ENCODE data around the gene STAT5B. TPM values are rescaled to one million over a fixed set of nuclear protein-coding genes. Genes with fewer than 3 reads are reported as not detected.

The STAT5B gene
- total RNA-seq, 1 donor from 2014 or later, result 32.8 TPM

DNA sequence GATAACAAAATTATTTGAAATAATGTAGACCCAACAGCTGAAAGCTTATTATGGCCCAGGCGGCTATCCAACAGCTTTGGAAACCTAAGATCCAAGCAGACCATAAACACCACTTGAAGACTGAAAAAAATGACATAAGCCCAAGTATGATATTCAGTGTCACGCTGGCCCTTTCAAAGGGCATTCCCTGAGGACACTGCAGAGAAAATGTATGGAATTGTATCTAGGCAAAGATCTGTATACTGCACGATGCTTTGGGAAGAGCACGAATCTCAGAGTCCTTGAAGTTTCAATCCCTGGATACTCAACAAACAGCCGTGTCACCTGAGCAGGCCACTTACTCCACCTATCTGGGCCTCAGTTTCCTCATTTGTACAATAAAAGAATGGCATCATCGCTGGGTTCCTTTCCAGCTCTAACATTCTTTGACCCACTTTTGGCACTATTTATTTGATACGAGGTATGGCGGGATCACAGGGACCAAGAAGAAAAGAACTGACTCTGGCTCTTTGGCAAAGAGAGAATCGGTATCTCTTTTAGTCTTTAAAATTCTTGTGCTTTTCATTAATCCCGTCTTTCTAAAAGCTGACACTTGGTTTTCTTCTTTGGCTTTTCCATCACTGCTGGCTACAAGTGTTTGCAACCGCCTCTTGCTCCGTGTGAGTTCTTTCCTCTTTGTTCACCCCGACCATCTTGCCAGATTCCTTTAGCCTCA, 1.2 kb downstream of the STAT5B start:
- Mint-ChIP-seq H3K27ac (ENCODE audit: unreplicated experiment) (peak overlapping the region; percentile 90), H3K4me3 (ENCODE audit: unreplicated experiment) (peak overlapping the region; percentile 90), H3K9me3 (ENCODE audit: low read depth) (no peaks in the 10 kb centered on the region), H3K27me3 (ENCODE audit: low read depth) (no peaks in the 10 kb centered on the region), H3K4me1 (ENCODE audit: low read depth) (peaks cover 57% of the 10 kb centered on the region), H3K36me3 (ENCODE audit: low read depth) (no peaks in the 10 kb centered on the region)
- TF ChIP-seq, protein P1, sequence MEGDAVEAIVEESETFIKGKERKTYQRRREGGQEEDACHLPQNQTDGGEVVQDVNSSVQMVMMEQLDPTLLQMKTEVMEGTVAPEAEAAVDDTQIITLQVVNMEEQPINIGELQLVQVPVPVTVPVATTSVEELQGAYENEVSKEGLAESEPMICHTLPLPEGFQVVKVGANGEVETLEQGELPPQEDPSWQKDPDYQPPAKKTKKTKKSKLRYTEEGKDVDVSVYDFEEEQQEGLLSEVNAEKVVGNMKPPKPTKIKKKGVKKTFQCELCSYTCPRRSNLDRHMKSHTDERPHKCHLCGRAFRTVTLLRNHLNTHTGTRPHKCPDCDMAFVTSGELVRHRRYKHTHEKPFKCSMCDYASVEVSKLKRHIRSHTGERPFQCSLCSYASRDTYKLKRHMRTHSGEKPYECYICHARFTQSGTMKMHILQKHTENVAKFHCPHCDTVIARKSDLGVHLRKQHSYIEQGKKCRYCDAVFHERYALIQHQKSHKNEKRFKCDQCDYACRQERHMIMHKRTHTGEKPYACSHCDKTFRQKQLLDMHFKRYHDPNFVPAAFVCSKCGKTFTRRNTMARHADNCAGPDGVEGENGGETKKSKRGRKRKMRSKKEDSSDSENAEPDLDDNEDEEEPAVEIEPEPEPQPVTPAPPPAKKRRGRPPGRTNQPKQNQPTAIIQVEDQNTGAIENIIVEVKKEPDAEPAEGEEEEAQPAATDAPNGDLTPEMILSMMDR (IDR thresholded peaks at IDR 0.05), result no peak
- no peak for DNase-seq (ENCODE audit: low spot score)

DNA sequence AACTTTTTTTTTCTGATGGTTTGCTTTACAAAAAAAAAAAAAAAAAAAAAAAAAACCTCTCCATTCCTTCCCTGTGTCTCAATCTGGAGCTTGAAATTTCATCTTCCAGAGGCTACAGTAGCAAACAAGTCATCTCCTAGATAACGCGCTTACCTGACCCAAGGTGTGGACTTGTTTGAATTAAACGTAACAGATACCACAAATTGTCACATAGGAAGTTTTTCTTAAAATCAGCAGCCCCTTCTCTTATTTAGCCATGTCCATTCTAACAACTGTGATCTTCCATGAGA, 2.0 kb downstream of the STAT5B start:
- Mint-ChIP-seq H3K27me3 (ENCODE audit: low read depth) (no peaks in the 10 kb centered on the region), H3K36me3 (ENCODE audit: low read depth) (no peaks in the 10 kb centered on the region), H3K27ac (ENCODE audit: unreplicated experiment) (no peak overlapping the region), H3K4me1 (ENCODE audit: low read depth) (peaks cover 64% of the 10 kb centered on the region), H3K4me3 (ENCODE audit: unreplicated experiment) (no peak overlapping the region), H3K9me3 (ENCODE audit: low read depth) (no peaks in the 10 kb centered on the region)
- no peak for DNase-seq (ENCODE audit: low spot score)
- TF ChIP-seq, protein P1 (IDR thresholded peaks at IDR 0.05), result no peak

DNA sequence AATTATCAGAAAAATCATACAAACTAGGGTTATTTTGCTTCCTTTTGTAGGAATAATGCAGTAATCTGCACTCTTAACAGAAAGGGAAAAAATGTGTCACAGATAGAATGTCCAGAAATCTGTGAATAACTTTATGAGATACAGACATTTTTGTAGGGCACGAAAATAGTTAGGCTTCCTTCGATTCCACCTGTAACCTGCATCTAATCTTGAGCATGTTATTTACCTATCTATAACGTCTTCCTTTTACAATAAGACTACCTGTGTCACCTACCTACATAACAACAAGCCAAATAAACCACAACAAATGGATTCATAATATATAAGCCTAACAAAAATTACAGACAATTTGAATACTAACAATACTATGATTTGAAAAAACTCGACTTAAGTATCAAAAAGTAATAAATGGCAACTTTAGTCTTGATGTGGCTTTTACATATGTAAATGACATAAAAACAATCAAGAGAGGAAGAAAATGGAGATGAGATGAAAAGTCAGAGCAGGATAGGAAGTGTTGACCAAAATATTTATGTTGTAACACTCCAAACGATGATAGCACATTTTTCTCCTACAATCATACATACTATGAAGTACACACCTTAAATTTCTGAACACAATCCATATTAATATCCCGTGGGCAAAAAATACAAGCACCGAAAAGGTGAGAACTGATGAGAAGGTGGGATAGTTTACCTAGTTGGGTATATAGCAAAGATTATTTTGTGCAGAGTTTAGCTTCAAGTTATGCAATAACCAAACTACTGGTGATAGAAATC, 2.5 kb downstream of the STAT5B start:
- H3K9me3 Mint-ChIP-seq (ENCODE audit: low read depth), result no peaks in the 10 kb centered on the region
- no peak for DNase-seq (ENCODE audit: low spot score)
- no peak overlapping the region for H3K27ac Mint-ChIP-seq (ENCODE audit: unreplicated experiment)
- H3K4me1 Mint-ChIP-seq (ENCODE audit: low read depth), result peaks cover 65% of the 10 kb centered on the region
- H3K27me3 Mint-ChIP-seq (ENCODE audit: low read depth), result no peaks in the 10 kb centered on the region
- H3K4me3 Mint-ChIP-seq (ENCODE audit: unreplicated experiment), result no peak overlapping the region
- no peaks in the 10 kb centered on the region for H3K36me3 Mint-ChIP-seq (ENCODE audit: low read depth)
- TF ChIP-seq, protein P1 (IDR thresholded peaks at IDR 0.05), result no peak

DNA sequence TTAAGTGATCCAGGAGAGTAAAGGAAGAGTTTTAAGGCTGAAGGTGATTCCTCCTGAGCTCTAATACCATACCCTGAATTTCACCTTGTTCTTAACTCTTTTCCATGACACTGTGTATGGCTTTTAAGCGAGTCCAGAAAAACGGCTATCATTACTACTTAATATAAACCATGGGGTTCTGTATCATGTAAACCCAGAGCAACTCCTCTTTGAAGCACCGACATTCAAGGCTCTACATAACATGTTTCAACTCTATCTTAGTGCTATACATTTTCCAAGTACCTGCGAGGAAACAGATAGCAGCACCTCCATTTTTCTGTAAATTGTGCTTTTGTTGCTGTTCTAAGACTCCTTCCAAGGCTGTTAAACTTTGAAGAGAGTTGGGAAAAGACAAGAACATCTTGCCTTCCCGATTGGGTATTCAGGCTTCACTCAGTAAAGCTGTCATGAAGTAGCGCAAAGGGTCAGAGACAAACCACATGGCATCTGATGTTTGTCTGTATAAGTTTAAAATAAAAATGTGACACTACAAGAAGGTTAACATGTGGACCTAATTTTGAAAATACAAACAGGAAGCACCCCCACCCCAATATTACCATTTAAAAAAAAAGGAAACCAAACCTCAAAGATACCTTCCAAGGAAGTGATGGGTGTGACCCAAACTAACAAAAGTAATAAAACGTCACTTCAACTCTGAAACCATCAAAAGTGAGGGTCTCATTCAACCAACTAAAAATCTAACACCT, 3.9 kb downstream of the STAT5B start:
- no peak for DNase-seq (ENCODE audit: low spot score)
- H3K9me3 Mint-ChIP-seq (ENCODE audit: low read depth), result no peaks in the 10 kb centered on the region
- H3K27ac Mint-ChIP-seq (ENCODE audit: unreplicated experiment), result no peak overlapping the region
- peaks cover 60% of the 10 kb centered on the region for H3K4me1 Mint-ChIP-seq (ENCODE audit: low read depth)
- TF ChIP-seq, protein P1 (IDR thresholded peaks at IDR 0.05), result no peak
- no peaks in the 10 kb centered on the region for H3K36me3 Mint-ChIP-seq (ENCODE audit: low read depth)
- H3K27me3 Mint-ChIP-seq (ENCODE audit: low read depth), result no peaks in the 10 kb centered on the region
- no peak overlapping the region for H3K4me3 Mint-ChIP-seq (ENCODE audit: unreplicated experiment)

DNA sequence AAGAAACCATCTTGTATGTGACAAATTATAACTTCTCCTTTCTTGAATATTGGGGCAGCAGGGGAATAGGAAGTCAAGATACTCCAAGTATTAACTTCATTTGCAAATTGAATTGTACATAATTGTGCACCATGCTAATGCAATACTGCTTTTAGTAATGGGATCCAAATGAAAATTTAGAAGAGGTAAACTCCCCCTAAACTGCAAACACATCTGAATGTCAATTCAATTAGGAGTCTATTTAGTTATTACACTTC, 4.5 kb downstream of the STAT5B start:
- DNase-seq (ENCODE audit: low spot score), result no peak
- H3K27ac Mint-ChIP-seq (ENCODE audit: unreplicated experiment), result no peak overlapping the region
- no peaks in the 10 kb centered on the region for H3K36me3 Mint-ChIP-seq (ENCODE audit: low read depth)
- H3K4me3 Mint-ChIP-seq (ENCODE audit: unreplicated experiment), result no peak overlapping the region
- H3K4me1 Mint-ChIP-seq (ENCODE audit: low read depth), result peaks cover 58% of the 10 kb centered on the region
- TF ChIP-seq, protein P1 (IDR thresholded peaks at IDR 0.05), result no peak
- H3K9me3 Mint-ChIP-seq (ENCODE audit: low read depth), result no peaks in the 10 kb centered on the region
- no peaks in the 10 kb centered on the region for H3K27me3 Mint-ChIP-seq (ENCODE audit: low read depth)
